Thyroid gland (tissue), 4 donors: Measurements from ENCODE around the gene IL17B.

Source experiments
- CTCF ChIP-seq, 6 experiments: fragments of 200-600 bp in 3 of 6; fragments of 450-650 bp in 3 of 6; sonication (generic) in 3 of 6; IDR thresholded peaks; one replicate each; pipeline ENCODE4 v1.5.1; 2016 to 2019; ENCODE audit warnings: antibody characterized with exemption in 6 of 6, mild to moderate bottlenecking in 2 of 6, inconsistent platforms in 1 of 6, moderate library complexity in 1 of 6
- POLR2A ChIP-seq, 2 donors: fragments of 450-650 bp; IDR thresholded peaks; one replicate each; pipeline ENCODE4 v1.6.1; 2017; ENCODE audit warnings: antibody characterized with exemption in 2 of 2, mild to moderate bottlenecking in 2 of 2, moderate library complexity in 1 of 2

GRCh38 chr5:149417711-149418368 is 38.7 kb upstream of the IL17B start:
- TF ChIP-seq CTCF (IDR thresholded peaks at IDR 0.05), result no peak
- TF ChIP-seq POLR2A (IDR thresholded peaks at IDR 0.05), result no peak
